ENCODE results near the gene FGF14.

- no peak for TF ChIP-seq CTCF (IDR thresholded peaks at IDR 0.05; ENCODE audit: extremely low read depth in 1 of 2, insufficient read depth in 1 of 2, low read depth in 1 of 2, low read length in 2 of 2)
- TF ChIP-seq POLR2AphosphoS5 (IDR thresholded peaks at IDR 0.05; ENCODE audit: insufficient read depth, low read depth, low read length): no peak
- no peak for TF ChIP-seq POLR2A (IDR thresholded peaks at IDR 0.05; ENCODE audit: low read depth, low read length)
- no peak for TF ChIP-seq FOS (IDR thresholded peaks at IDR 0.05; ENCODE audit: borderline replicate concordance, insufficient read depth, low read length)
- TF ChIP-seq EZH2 (IDR thresholded peaks at IDR 0.05; ENCODE audit: borderline replicate concordance, low read depth, low read length, severe bottlenecking): no peak
- TF ChIP-seq MAX (IDR thresholded peaks at IDR 0.05; ENCODE audit: insufficient read depth, insufficient read length): no peak
- TF ChIP-seq JUN (IDR thresholded peaks at IDR 0.05; ENCODE audit: borderline replicate concordance, insufficient read depth, insufficient read length, low read depth): no peak
Observed at GRCh38 chr13:101835920-101836319, 565.9 kb downstream of the FGF14 start.
